Measurements from ENCODE around the gene TMC3.

DNA sequence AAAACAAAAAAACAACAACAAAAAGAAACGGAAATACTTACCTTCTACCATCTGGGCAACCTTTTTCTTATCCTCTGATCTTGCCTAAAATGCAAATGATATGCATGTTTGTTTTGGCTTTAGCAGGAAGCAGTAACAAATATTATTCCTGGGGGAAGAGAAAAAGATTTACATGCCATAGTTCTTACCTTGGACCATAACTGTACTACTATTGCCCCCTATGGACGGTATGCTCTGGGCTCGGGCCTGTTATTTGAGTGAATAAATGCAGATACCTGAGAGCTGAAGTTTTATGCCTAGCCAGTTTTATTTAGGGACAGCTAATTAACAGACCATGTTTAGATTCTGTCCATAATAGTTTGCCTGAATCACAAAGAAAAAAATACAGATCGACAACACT lies 37.4 kb downstream of the TMC3 start:
- TF ChIP-seq CTCF (IDR thresholded peaks at IDR 0.05) = peak in 1 of 7 experiments; percentile 7
- no peak for TF ChIP-seq POLR2A (IDR thresholded peaks at IDR 0.05)
- no peak for TF ChIP-seq EP300 (IDR thresholded peaks at IDR 0.05)

Data from stomach (tissue), 4 donors.